DMS153 treated with DMSO at 0.1 percent for 48 hours (cell line): ENCODE data around the gene AFP.
"Not testable (repeated sequence)": the region's sequence is repeated elsewhere in the genome, so short reads cannot be mapped to it uniquely, and the experiment has no call there.

Experiments
- DNase-seq: peaks from one replicate; lab custom pipeline; 2025; ENCODE audit not compliant: unreplicated experiment; lab: John Stamatoyannopoulos, UW

AFP gene

GRCh38 chr4:73435984-73436383 is at the start of gene AFP:
Gene AFP, plus strand, starts transcription at chr4:73436221. Its CDS starts 42 bp downstream, at chr4:73436263.
- no peak for DNase-seq

GRCh38 chr4:73387552-73387951 is 48.5 kb upstream of the AFP start:
- DNase-seq = no peak

GRCh38 chr4:73388887-73389286 is 47.1 kb upstream of the AFP start:
- DNase-seq = no peak

GRCh38 chr4:73389663-73390062 is 46.4 kb upstream of the AFP start:
- not testable (repeated sequence) for DNase-seq

- no peak for DNase-seq
These were observed 44.2 kb upstream of the AFP start for GRCh38 chr4:73391774-73392173.

GRCh38 chr4:73392936-73393335 is 43.1 kb upstream of the AFP start:
- DNase-seq = no peak

GRCh38 chr4:73396304-73396703 is 39.7 kb upstream of the AFP start:
- no peak for DNase-seq

- no peak for DNase-seq
These were observed 38.7 kb upstream of the AFP start for GRCh38 chr4:73396993-73397972.

GRCh38 chr4:73401412-73401811 is 34.6 kb upstream of the AFP start:
- no peak for DNase-seq

- no peak for DNase-seq
These were observed 32.0 kb upstream of the AFP start, which contains the start of gene ALB for GRCh38 chr4:73404042-73404441. Gene ALB, plus strand, starts transcription at chr4:73404287. Its CDS starts 41 bp downstream, at chr4:73404328.

GRCh38 chr4:73404457-73404856 is 31.6 kb upstream of the AFP start:
- DNase-seq = no peak

GRCh38 chr4:73405138-73405537 is 30.9 kb upstream of the AFP start:
- no peak for DNase-seq

GRCh38 chr4:73406548-73406875 is 29.5 kb upstream of the AFP start:
- DNase-seq = no peak

- no peak for DNase-seq
These were observed 28.8 kb upstream of the AFP start for GRCh38 chr4:73407227-73407673.

- DNase-seq = no peak
These were observed 27.7 kb upstream of the AFP start for GRCh38 chr4:73408181-73408867.

GRCh38 chr4:73409012-73409862 is 26.8 kb upstream of the AFP start:
- DNase-seq = no peak

- no peak for DNase-seq
These were observed 26.0 kb upstream of the AFP start for GRCh38 chr4:73409978-73410548.

GRCh38 chr4:73410916-73411730 is 24.9 kb upstream of the AFP start:
- DNase-seq = no peak

- DNase-seq = no peak
These were observed 24.1 kb upstream of the AFP start for GRCh38 chr4:73411731-73412414.
